Measurements from ENCODE around the gene AP4E1.
A peak's percentile ranks its signal among the peaks of the same experiment; 100 is the strongest.

The AP4E1 gene

DNA sequence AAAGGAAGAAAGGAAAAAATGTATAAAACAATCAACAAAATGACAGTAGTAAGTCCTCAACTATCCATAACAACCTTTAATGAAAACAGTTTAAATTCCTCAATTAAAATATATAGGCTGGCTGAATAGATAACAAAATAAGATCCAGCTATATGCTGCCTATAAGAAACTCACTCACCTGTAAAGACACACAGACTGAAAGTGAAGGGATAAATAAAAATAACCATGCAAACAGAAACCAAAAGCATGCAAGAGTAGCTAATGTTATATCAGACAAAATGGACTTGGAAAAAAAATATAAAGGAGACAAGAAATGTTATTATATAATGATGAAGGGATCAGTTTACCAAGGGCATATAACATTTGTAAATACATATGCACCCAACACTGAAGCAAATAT is 51.2 kb downstream of the AP4E1 start:
- no peak for DNase-seq (ENCODE audit: low read depth in 2 of 2)
- no peak overlapping the region for H3K4me3 ChIP-seq (replicated peaks in 1 of 2; ENCODE audit: low read depth in 2 of 2, low read length in 2 of 2)
- TF ChIP-seq, protein P1, sequence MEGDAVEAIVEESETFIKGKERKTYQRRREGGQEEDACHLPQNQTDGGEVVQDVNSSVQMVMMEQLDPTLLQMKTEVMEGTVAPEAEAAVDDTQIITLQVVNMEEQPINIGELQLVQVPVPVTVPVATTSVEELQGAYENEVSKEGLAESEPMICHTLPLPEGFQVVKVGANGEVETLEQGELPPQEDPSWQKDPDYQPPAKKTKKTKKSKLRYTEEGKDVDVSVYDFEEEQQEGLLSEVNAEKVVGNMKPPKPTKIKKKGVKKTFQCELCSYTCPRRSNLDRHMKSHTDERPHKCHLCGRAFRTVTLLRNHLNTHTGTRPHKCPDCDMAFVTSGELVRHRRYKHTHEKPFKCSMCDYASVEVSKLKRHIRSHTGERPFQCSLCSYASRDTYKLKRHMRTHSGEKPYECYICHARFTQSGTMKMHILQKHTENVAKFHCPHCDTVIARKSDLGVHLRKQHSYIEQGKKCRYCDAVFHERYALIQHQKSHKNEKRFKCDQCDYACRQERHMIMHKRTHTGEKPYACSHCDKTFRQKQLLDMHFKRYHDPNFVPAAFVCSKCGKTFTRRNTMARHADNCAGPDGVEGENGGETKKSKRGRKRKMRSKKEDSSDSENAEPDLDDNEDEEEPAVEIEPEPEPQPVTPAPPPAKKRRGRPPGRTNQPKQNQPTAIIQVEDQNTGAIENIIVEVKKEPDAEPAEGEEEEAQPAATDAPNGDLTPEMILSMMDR (IDR thresholded peaks at IDR 0.05; ENCODE audit: low read depth, low read length): no peak

DNA sequence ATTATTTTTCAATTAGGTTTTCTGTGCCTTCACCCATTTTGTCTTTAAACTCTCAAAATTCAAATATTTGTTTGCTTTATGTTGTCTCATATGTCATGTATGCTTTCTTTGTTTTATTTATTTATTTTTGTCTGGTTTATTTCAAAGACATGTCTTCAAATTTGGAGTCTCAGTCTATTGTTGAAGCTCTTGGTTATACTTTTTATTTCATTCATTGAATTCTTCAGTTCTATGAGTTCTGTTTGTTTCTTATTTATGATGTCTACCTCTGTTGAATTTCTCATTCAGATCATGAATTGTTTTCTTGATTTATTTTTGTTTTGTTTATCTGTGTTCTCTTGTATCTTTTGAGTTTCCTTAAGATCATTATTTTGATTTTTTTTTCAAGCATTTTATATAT is 55.6 kb downstream of the AP4E1 start:
- TF ChIP-seq, protein P1 (IDR thresholded peaks at IDR 0.05; ENCODE audit: low read depth, low read length): no peak
- DNase-seq (ENCODE audit: low read depth in 2 of 2): no peak
- H3K4me3 ChIP-seq (replicated peaks in 1 of 2; ENCODE audit: low read depth in 2 of 2, low read length in 2 of 2): no peak overlapping the region

DNA sequence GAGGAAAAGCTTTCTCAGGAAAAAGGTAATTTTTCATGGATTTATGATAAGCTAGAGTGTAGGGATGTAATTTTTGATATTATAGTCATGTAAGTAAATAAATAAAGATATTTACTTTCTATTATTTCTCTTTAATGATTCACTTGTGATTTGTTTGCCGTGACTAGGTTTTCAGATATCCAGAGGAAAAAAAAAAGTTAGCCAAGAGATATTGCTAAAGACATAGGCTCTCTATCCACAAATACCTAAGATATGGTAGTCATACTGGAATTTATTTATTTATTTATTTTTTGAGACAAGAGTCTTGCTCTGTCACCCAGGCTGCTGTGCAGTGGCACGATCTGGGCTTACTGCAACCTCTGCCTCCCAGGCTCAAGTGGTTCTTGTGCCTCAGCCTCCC is 59.9 kb downstream of the AP4E1 start:
- H3K4me3 ChIP-seq (replicated peaks in 1 of 2; ENCODE audit: low read depth in 2 of 2, low read length in 2 of 2): no peak overlapping the region
- peak in 1 of 2 donors; percentile 75 for DNase-seq (ENCODE audit: low read depth in 2 of 2)
- TF ChIP-seq, protein P1 (IDR thresholded peaks at IDR 0.05; ENCODE audit: low read depth, low read length): no peak

DNA sequence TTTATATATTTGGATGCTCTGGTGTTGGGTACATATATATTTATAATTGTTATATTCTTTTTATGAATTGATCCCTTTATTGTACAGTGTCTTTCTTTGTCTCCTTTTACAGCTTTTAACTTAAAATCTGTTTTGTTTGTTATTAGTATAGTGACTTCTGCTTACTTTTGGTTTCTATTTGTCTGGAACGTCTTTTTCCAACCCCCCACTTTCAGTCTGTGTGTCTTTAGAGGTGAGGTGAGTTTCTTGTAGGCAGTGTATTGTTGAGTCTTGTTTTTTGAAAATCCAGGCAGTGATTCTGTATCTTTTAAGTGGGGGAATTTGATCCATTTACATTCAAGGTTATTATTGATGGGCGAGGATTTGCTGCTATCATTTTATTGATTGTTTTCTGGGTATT is 62.0 kb downstream of the AP4E1 start:
- no peak for DNase-seq (ENCODE audit: low read depth in 2 of 2)
- H3K4me3 ChIP-seq (replicated peaks in 1 of 2; ENCODE audit: low read depth in 2 of 2, low read length in 2 of 2): no peak overlapping the region
- TF ChIP-seq, protein P1 (IDR thresholded peaks at IDR 0.05; ENCODE audit: low read depth, low read length): no peak

DNA sequence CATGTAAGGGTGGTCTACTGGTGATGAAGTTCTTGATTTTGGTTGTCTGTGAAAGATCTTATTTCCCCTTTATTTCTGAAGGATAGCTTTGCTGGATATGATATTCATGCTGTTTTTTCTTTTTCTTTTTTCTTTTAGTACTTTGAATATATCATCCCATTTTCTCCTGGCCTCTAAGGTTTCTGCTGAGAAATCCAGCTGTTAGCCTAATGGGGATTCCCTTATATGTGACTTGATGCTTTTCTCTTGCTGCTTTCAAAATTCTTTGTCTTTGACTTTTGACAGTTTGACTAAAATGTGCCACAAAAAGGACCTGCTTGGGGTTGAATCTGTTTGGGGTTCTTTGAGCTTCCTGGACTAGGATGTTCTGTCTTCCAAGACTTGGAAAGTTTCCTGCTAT is 62.6 kb downstream of the AP4E1 start:
- H3K4me3 ChIP-seq (replicated peaks in 1 of 2; ENCODE audit: low read depth in 2 of 2, low read length in 2 of 2): no peak overlapping the region
- no peak for DNase-seq (ENCODE audit: low read depth in 2 of 2)
- TF ChIP-seq, protein P1 (IDR thresholded peaks at IDR 0.05; ENCODE audit: low read depth, low read length): no peak

DNA sequence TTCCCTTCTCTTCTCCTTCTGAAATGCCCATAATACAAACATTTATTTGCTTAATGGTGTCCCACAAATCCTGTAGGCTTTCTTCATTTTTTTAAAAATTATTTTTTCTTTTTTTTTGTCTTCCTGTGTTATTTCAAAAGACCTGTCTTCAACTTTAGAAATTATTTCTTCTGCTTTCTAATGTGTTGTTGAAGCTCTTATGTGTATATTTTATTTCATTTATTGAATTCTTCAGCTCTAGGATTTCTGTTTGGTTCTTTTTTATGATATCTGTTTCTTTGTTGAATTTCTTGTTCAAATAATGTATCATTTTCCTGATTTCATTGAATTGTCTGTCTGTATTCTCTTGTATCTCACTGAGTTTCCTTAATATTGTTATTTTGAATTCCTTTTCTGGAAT is 63.1 kb downstream of the AP4E1 start:
- no peak overlapping the region for H3K4me3 ChIP-seq (replicated peaks in 1 of 2; ENCODE audit: low read depth in 2 of 2, low read length in 2 of 2)
- TF ChIP-seq, protein P1 (IDR thresholded peaks at IDR 0.05; ENCODE audit: low read depth, low read length): no peak
- no peak for DNase-seq (ENCODE audit: low read depth in 2 of 2)

DNA sequence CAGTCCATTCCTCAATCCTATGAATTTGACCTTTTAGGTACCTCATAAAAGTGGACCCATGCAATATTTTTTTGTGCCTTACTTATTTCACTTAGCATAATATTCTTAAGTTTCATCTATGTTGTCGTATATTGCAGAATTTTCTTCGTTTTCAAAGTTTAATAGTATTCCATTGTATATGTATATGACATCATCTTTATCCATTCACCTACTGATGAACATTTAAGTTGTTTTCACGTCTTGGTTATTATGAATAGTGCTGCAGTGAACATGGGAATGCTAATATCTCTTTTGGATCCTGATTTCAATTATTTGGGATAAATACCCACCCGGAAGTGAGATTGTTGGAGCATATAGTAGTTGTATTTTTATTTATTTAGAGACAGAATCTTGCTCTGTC is 65.1 kb downstream of the AP4E1 start:
- TF ChIP-seq, protein P1 (IDR thresholded peaks at IDR 0.05; ENCODE audit: low read depth, low read length): no peak
- no peak for DNase-seq (ENCODE audit: low read depth in 2 of 2)
- no peak overlapping the region for H3K4me3 ChIP-seq (replicated peaks in 1 of 2; ENCODE audit: low read depth in 2 of 2, low read length in 2 of 2)
